Nephron (organoid): ENCODE data around the gene HS3ST3A1.

ENCODE experiments used
- H3K27ac Mint-ChIP-seq, 3 experiments: 2 replicates each; pipeline ENCODE4 v1.8.0; 2020; ENCODE audit warnings: mixed read lengths in 3 of 3, mild to moderate bottlenecking in 2 of 3, moderate library complexity in 1 of 3
- H3K27me3 Mint-ChIP-seq: 2 replicates; pipeline ENCODE4 v1.8.0; 2021; ENCODE audit warnings: low read depth, mild to moderate bottlenecking, moderate library complexity, mixed read lengths
- H3K36me3 Mint-ChIP-seq: 2 replicates; pipeline ENCODE4 v1.8.0; 2020; ENCODE audit warnings: low read depth, mixed read lengths
- H3K4me1 Mint-ChIP-seq: 2 replicates; pipeline ENCODE4 v1.8.0; 2020; ENCODE audit warnings: mixed read lengths
- H3K4me3 Mint-ChIP-seq, 3 experiments: 2 replicates each; pipeline ENCODE4 v1.8.0; 2020; ENCODE audit warnings: mild to moderate bottlenecking in 3 of 3, mixed read lengths in 3 of 3, moderate library complexity in 2 of 3
- H3K9me3 Mint-ChIP-seq: 2 replicates; pipeline ENCODE4 v1.8.0; 2020; ENCODE audit warnings: mixed read lengths
- TF ChIP-seq, protein P1 (sequence below), 3 experiments: fragments of 200-600 bp; sonication (generic); IDR thresholded peaks; one replicate each; pipeline ENCODE4 v1.5.0; 2021; ENCODE audit warnings: antibody characterized with exemption in 3 of 3; ENCODE audit not compliant: unreplicated experiment in 3 of 3

HS3ST3A1 gene

DNA sequence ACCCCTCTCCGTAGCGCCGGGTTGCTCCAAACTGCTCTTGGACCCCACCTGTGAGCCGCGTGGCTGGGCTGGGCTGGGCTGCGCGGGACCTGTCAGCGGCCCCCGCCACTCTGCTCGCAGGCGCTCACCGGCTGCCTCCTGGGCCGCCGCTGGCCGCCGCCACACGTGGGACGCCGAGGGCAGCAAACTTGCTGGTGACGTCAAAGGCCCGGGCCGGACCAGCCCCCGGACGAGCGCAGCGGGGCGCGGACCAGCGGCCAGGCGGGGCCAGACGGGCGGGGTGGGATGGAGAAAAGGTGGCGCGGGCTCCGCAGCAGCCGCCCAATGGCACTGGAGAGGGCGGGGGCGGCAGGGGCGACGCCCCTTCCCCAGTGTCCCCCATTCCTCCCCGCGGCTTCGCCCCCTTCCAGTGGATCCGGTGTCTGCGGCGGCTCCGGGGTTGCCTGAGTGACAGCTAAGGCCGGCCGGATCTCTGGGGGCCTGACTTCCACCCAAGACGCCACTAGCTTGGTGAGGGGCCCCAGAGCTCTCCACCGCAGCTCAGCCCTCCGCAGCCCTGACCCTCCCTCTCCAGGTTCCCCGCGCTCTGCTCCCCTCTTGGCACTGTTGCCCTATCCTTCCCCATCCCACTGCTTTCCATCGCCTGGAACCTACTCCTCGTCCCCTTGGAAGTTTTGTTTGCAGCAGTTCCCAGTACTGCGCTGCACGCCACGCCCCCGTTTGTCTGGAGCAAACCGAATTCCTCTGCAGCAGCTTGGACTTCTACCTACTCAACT is at the start of gene HS3ST3A1:
Gene HS3ST3A1 (minus strand): TSS at position 154 of the 776 bp plus-strand sequence. CDS start 800 bp downstream, outside the sequence.
- Mint-ChIP-seq H3K4me3 (peak within 1 kb of the TSS; percentile 92 to 99 (median 92)), H3K4me1 (peaks cover 31% of the 10 kb centered on the region), H3K27me3 (peaks cover 62% of the 10 kb centered on the region), H3K27ac (peak within 1 kb of the TSS; percentile 6 to 88 (median 43)), H3K36me3 (no peaks in the 10 kb centered on the region), H3K9me3 (peaks cover 3% of the 10 kb centered on the region)
- TF ChIP-seq, protein P1, sequence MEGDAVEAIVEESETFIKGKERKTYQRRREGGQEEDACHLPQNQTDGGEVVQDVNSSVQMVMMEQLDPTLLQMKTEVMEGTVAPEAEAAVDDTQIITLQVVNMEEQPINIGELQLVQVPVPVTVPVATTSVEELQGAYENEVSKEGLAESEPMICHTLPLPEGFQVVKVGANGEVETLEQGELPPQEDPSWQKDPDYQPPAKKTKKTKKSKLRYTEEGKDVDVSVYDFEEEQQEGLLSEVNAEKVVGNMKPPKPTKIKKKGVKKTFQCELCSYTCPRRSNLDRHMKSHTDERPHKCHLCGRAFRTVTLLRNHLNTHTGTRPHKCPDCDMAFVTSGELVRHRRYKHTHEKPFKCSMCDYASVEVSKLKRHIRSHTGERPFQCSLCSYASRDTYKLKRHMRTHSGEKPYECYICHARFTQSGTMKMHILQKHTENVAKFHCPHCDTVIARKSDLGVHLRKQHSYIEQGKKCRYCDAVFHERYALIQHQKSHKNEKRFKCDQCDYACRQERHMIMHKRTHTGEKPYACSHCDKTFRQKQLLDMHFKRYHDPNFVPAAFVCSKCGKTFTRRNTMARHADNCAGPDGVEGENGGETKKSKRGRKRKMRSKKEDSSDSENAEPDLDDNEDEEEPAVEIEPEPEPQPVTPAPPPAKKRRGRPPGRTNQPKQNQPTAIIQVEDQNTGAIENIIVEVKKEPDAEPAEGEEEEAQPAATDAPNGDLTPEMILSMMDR (IDR thresholded peaks at IDR 0.05; ENCODE audit: unreplicated experiment in 3 of 3): no peak

DNA sequence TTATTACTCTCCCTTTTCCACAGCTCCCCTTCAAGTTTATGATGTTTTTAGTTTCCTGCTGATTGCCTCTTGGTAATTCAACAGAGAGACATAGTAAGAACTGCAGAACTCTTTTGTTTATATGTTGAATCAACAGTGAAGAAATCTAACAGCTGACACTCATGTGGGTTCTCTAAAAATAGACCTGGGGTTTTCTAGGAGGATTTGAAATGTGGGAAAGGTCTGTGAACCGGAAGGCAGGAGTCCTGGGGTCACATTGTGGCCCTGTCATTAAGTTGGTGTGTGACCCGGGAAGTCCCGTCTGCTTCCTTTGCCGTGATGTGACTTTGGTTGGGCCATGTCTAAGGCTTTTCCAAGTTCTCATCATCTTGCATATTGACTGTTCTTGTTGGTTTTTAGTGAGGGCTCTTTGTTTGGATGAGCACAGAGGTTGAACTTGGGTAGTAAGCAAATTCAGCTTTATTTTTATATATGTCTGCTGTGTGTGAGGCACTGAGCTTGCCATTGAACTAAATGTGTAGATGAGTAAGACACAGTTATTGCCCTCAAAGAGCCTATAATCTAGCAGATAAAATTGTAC is 48.5 kb upstream of the HS3ST3A1 start:
- H3K9me3 Mint-ChIP-seq: peaks cover 6% of the 10 kb centered on the region
- H3K27me3 Mint-ChIP-seq: peaks cover 15% of the 10 kb centered on the region
- H3K27ac Mint-ChIP-seq: no peak overlapping the region
- H3K36me3 Mint-ChIP-seq: no peaks in the 10 kb centered on the region
- TF ChIP-seq, protein P1 (IDR thresholded peaks at IDR 0.05; ENCODE audit: unreplicated experiment in 3 of 3): no peak
- peaks cover 6% of the 10 kb centered on the region for H3K4me1 Mint-ChIP-seq
- H3K4me3 Mint-ChIP-seq: no peak overlapping the region

DNA sequence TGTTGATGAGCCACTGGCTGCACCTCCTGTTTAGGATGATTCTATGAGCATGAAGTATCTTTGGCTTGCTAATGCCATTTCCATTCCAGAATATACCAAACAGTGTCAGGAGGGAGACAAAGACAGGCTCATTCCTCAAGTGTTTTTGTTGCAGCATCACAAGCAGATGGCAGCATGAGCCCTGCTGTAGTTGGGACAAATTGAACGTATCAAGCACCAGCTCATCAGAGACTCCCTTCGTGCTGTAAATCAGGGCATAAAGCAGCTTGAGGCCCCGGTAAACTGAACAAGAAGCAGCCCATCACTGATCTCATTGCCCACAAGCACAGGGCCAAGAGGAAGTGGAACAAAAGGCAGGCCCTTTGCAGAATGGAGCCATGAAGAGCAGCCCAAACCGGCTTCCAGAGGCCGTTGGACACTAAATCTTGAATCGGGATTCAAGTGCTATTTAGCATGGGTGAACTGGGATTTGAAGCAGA is 45.9 kb upstream of the HS3ST3A1 start:
- H3K27ac Mint-ChIP-seq: no peak overlapping the region
- no peaks in the 10 kb centered on the region for H3K36me3 Mint-ChIP-seq
- peaks cover 6% of the 10 kb centered on the region for H3K9me3 Mint-ChIP-seq
- TF ChIP-seq, protein P1 (IDR thresholded peaks at IDR 0.05; ENCODE audit: unreplicated experiment in 3 of 3): no peak
- H3K4me3 Mint-ChIP-seq: no peak overlapping the region
- H3K27me3 Mint-ChIP-seq: peaks cover 18% of the 10 kb centered on the region
- H3K4me1 Mint-ChIP-seq: peaks cover 6% of the 10 kb centered on the region

DNA sequence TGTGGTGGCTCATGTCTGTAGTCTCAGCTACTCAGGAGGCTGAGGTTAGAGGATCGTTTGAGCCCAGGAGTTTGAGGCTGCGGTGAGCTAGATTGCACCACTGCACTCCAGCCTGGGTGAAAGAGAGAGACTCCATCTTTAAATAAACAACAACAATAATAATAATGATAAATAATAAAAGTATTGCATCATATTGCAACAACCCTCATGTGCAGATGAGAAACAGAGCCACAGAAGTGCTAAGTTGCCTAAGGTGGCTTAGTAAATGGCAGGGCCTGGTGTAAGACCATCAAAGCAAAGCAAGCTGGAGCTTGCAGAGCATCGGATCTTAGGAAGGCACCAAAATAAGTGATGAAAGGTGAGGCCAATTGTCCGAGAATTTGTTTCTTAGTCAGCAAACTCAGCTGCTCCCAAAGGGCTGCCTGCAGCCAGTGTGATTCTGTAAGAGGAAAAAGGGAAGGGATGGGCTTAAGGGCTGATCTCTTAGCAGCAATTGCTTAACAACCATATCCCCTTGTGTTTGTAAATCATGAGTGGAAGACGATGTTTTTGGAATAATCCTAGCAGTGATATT is 45.3 kb upstream of the HS3ST3A1 start:
- H3K36me3 Mint-ChIP-seq: no peaks in the 10 kb centered on the region
- TF ChIP-seq, protein P1 (IDR thresholded peaks at IDR 0.05; ENCODE audit: unreplicated experiment in 3 of 3): no peak
- no peak overlapping the region for H3K4me3 Mint-ChIP-seq
- peaks cover 18% of the 10 kb centered on the region for H3K27me3 Mint-ChIP-seq
- peaks cover 6% of the 10 kb centered on the region for H3K4me1 Mint-ChIP-seq
- no peak overlapping the region for H3K27ac Mint-ChIP-seq
- H3K9me3 Mint-ChIP-seq: peaks cover 6% of the 10 kb centered on the region

DNA sequence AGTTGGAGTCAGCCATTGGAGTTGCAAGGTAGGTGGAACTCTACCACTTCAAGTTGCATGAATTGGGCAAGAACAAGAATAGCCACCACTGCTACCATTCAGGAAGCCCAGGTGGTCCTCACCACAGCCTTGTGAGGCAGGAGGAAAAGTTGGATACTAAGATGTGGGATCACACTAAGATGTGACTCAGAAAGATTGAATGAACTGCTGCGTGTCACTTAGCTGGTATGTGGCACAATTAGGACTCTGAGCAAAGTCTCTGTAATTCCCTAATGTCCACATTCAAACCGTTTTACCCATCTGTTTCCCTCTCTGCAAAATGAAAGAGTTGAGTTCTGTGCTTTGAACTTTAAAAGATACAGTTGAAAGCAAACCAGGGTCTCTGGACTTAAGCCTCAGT is 44.7 kb upstream of the HS3ST3A1 start:
- peaks cover 6% of the 10 kb centered on the region for H3K9me3 Mint-ChIP-seq

More for the DNA sequence above, 44.7 kb upstream of the HS3ST3A1 start:
- H3K36me3 Mint-ChIP-seq: no peaks in the 10 kb centered on the region
- TF ChIP-seq, protein P1 (IDR thresholded peaks at IDR 0.05; ENCODE audit: unreplicated experiment in 3 of 3): no peak
- H3K27ac Mint-ChIP-seq: no peak overlapping the region
- peaks cover 18% of the 10 kb centered on the region for H3K27me3 Mint-ChIP-seq
- no peak overlapping the region for H3K4me3 Mint-ChIP-seq
- H3K4me1 Mint-ChIP-seq: peaks cover 6% of the 10 kb centered on the region
